ENCODE results near the gene ADCY6. TPM values are rescaled to one million over a fixed set of nuclear protein-coding genes. Genes with fewer than 3 reads are reported as not detected.

ADCY6 gene
- total RNA-seq, 2 experiments from 2014 or later = not detected

- intact Hi-C loops (cut with DNase I, micrococcal nuclease) = no loop called here
- ATAC-seq (ENCODE audit: poor library complexity) = no peak
- H3K36me3 ChIP-seq (ENCODE audit: insufficient read depth, low read length) = no peaks in the 10 kb centered on the region
- H3K9me3 Mint-ChIP-seq = no peaks in the 10 kb centered on the region
- no peaks in the 10 kb centered on the region for H3K27me3 Mint-ChIP-seq
- no peaks in the 10 kb centered on the region for H3K27me3 ChIP-seq (ENCODE audit: control insufficient read depth in 1 of 2, insufficient read depth in 2 of 2, low read length in 2 of 2)
- H3K36me3 Mint-ChIP-seq (ENCODE audit: low read depth) = no peaks in the 10 kb centered on the region
- H3K9me3 ChIP-seq (ENCODE audit: control insufficient read depth in 1 of 2, insufficient read depth in 1 of 2, low read length in 2 of 2) = no peaks in the 10 kb centered on the region
- peaks cover 6% of the 10 kb centered on the region for H3K4me1 ChIP-seq (ENCODE audit: insufficient read depth, low read length)
- TF ChIP-seq, protein P1, sequence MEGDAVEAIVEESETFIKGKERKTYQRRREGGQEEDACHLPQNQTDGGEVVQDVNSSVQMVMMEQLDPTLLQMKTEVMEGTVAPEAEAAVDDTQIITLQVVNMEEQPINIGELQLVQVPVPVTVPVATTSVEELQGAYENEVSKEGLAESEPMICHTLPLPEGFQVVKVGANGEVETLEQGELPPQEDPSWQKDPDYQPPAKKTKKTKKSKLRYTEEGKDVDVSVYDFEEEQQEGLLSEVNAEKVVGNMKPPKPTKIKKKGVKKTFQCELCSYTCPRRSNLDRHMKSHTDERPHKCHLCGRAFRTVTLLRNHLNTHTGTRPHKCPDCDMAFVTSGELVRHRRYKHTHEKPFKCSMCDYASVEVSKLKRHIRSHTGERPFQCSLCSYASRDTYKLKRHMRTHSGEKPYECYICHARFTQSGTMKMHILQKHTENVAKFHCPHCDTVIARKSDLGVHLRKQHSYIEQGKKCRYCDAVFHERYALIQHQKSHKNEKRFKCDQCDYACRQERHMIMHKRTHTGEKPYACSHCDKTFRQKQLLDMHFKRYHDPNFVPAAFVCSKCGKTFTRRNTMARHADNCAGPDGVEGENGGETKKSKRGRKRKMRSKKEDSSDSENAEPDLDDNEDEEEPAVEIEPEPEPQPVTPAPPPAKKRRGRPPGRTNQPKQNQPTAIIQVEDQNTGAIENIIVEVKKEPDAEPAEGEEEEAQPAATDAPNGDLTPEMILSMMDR (IDR thresholded peaks at IDR 0.05) = no peak
- H3K4me3 ChIP-seq (ENCODE audit: low read length) = no peak overlapping the region
- ChIA-PET CTCF (interaction anchor here (1.2 kb wide), 1 partner anchor 14 kb away, joined by 3 read pairs; no protein-coding TSS in a partner anchor), POLR2A (no interaction called here)
- H3K27ac ChIP-seq (ENCODE audit: low read depth in 1 of 2, low read length in 2 of 2) = no peak overlapping the region
- H3K27ac Mint-ChIP-seq = no peak overlapping the region
- H3K4me1 Mint-ChIP-seq (ENCODE audit: low read depth) = peaks cover 7% of the 10 kb centered on the region
- H3K4me3 Mint-ChIP-seq = no peak overlapping the region
- DNase-seq = no peak
Measured at GRCh38 chr12:48767047-48767446, 21.8 kb downstream of the ADCY6 start.

DNA sequence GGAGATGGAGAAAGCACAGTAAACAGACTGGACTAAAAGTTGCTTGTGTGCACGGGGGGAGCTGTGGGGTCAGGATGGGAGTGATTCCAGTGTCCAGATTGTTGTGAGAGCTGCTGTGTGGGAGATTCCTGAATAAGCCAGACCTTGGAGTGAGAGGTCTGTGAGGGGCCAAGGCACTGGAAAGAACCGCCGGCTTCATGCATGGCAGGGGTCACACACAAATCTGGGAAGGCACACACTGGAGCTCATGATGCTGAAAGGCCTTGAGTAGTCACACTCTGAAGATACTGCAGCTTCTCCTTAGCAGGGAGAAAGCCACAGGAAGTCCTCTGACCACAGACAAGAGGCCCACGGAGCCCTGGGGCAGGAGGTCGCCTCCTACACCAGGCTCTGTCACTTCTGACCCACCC lies 23.1 kb downstream of the ADCY6 start:
- Mint-ChIP-seq H3K9me3 (no peaks in the 10 kb centered on the region), H3K27ac (no peak overlapping the region), H3K36me3 (ENCODE audit: low read depth) (no peaks in the 10 kb centered on the region), H3K27me3 (no peaks in the 10 kb centered on the region), H3K4me1 (ENCODE audit: low read depth) (peaks cover 7% of the 10 kb centered on the region), H3K4me3 (no peak overlapping the region)
- Histone ChIP-seq H3K9me3 (ENCODE audit: control insufficient read depth in 1 of 2, insufficient read depth in 1 of 2, low read length in 2 of 2) (no peaks in the 10 kb centered on the region), H3K4me1 (ENCODE audit: insufficient read depth, low read length) (peaks cover 6% of the 10 kb centered on the region), H3K36me3 (ENCODE audit: insufficient read depth, low read length) (no peaks in the 10 kb centered on the region), H3K27ac (ENCODE audit: low read depth in 1 of 2, low read length in 2 of 2) (no peak overlapping the region), H3K4me3 (ENCODE audit: low read length) (no peak overlapping the region), H3K27me3 (ENCODE audit: control insufficient read depth in 1 of 2, insufficient read depth in 2 of 2, low read length in 2 of 2) (no peaks in the 10 kb centered on the region)
- POLR2A ChIA-PET = no interaction called here
- intact Hi-C loops (cut with DNase I, micrococcal nuclease) = no loop called here
- ATAC-seq (ENCODE audit: poor library complexity) (no peak), DNase-seq (peak in 1 of 14 experiments; percentile 9)
- TF ChIP-seq, protein P1 (IDR thresholded peaks at IDR 0.05) = no peak
- CTCF ChIA-PET = interaction anchor here (0.6 kb wide), 1 partner anchor 13 kb away, joined by 3 read pairs; no protein-coding TSS in a partner anchor

DNA sequence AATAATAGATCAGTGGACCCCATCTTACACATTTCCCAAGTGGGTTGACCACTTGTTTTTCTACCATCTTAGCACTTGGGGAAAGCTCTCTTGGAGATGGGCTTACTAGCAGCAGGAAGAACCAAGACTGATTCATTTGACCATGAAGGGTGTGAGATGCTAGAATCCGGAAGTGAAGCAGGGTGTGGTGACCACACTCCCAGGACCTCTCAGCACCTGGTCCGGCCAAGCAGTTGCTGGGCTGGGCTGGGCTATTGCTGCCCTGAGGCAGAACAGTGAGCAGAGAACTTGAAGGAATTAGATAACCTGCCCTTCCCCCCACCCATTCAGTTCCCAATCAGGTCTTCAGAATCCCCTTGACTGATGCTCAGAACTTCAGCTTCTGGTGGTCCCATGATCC lies 24.4 kb downstream of the ADCY6 start:
- Mint-ChIP-seq H3K9me3 (no peaks in the 10 kb centered on the region), H3K4me3 (no peak overlapping the region), H3K27ac (no peak overlapping the region), H3K36me3 (ENCODE audit: low read depth) (no peaks in the 10 kb centered on the region), H3K27me3 (no peaks in the 10 kb centered on the region), H3K4me1 (ENCODE audit: low read depth) (peaks cover 7% of the 10 kb centered on the region)
- Histone ChIP-seq H3K9me3 (ENCODE audit: control insufficient read depth in 1 of 2, insufficient read depth in 1 of 2, low read length in 2 of 2) (no peaks in the 10 kb centered on the region), H3K4me3 (ENCODE audit: low read length) (no peak overlapping the region), H3K36me3 (ENCODE audit: insufficient read depth, low read length) (no peaks in the 10 kb centered on the region), H3K4me1 (ENCODE audit: insufficient read depth, low read length) (peaks cover 6% of the 10 kb centered on the region), H3K27me3 (ENCODE audit: control insufficient read depth in 1 of 2, insufficient read depth in 2 of 2, low read length in 2 of 2) (no peaks in the 10 kb centered on the region), H3K27ac (ENCODE audit: low read depth in 1 of 2, low read length in 2 of 2) (no peak overlapping the region)
- DNase-seq = no peak
- no peak for ATAC-seq (ENCODE audit: poor library complexity)
- TF ChIP-seq, protein P1 (IDR thresholded peaks at IDR 0.05) = no peak
- POLR2A ChIA-PET = no interaction called here
- CTCF ChIA-PET = no interaction called here
- intact Hi-C loops (cut with DNase I, micrococcal nuclease) = no loop called here

All from CD4-positive, alpha-beta T cell (primary cell).